HepG2 (cell line): ENCODE results near the gene ZNF575. TPM values are rescaled to one million over a fixed set of nuclear protein-coding genes. Genes with fewer than 3 reads are reported as not detected.

Experiments
- AGO2 ChIP-seq: fragments of 200-400 bp; formaldehyde crosslinking; optimal IDR thresholded peaks from 2 replicates; pipeline ENCODE3; 2017; ENCODE audit warnings: mild to moderate bottlenecking, low read depth, low read length, moderate library complexity
- CREB1 ChIP-seq, 2 experiments: fragments of 450-650 bp in 1 of 2; IDR thresholded peaks; 2 replicates each; pipeline ENCODE4 v1.6.1; 2016 to 2017; ENCODE audit warnings: control low read depth in 1 of 2, mild to moderate bottlenecking in 1 of 2, missing compliant biosample characterization in 1 of 2, missing genetic modification characterization in 1 of 2
- DR1 ChIP-seq: sonication (generic); formaldehyde crosslinking; IDR thresholded peaks from 2 replicates; pipeline ENCODE4 v1.8.0; 2021; ENCODE audit warnings: mild to moderate bottlenecking, missing genetic modification reagents, inconsistent platforms
- EP300 ChIP-seq, 3 experiments: sonication (generic) in 1 of 3; formaldehyde crosslinking in 1 of 3; IDR thresholded peaks; 2 replicates each; pipeline versions ENCODE4 v1.5.1 to v1.6.1; 2011 to 2020; ENCODE audit warnings: low read depth in 2 of 3, low read length in 2 of 3, borderline replicate concordance in 1 of 3, improper control_type of control experiment in 1 of 3, mild to moderate bottlenecking in 1 of 3, missing genetic modification reagents in 1 of 3, moderate library complexity in 1 of 3
- HDAC1 ChIP-seq: sonication (generic); formaldehyde crosslinking; IDR thresholded peaks from 2 replicates; pipeline ENCODE4 v1.5.1; 2020; ENCODE audit warnings: mild to moderate bottlenecking, missing genetic modification reagents
- HES4 ChIP-seq: sonication (generic); formaldehyde crosslinking; IDR thresholded peaks from 2 replicates; pipeline ENCODE4 v1.9.0; 2021; ENCODE audit warnings: mild to moderate bottlenecking, missing genetic modification reagents, borderline replicate concordance
- HOXA3 ChIP-seq: sonication (generic); formaldehyde crosslinking; IDR thresholded peaks from 2 replicates; pipeline ENCODE4 v1.5.0; 2020; ENCODE audit warnings: missing genetic modification reagents
- HOXA5 ChIP-seq: sonication (generic); formaldehyde crosslinking; IDR thresholded peaks from 2 replicates; pipeline ENCODE4 v1.4.0; 2020; ENCODE audit warnings: missing genetic modification reagents
- KAT8 ChIP-seq: IDR thresholded peaks from 2 replicates; pipeline ENCODE4 v1.6.1; 2016; ENCODE audit warnings: missing genetic modification reagents, missing compliant biosample characterization
- MAZ ChIP-seq, 2 experiments: sonication (generic) in 1 of 2; formaldehyde crosslinking in 1 of 2; IDR thresholded peaks; 2 replicates each; pipeline versions ENCODE4 v1.5.0 to v1.6.1; 2012 to 2020; ENCODE audit warnings: low read depth in 2 of 2, mild to moderate bottlenecking in 2 of 2, borderline replicate concordance in 1 of 2, improper control_type of control experiment in 1 of 2, low read length in 1 of 2, missing genetic modification reagents in 1 of 2, moderate library complexity in 1 of 2
- NFYC ChIP-seq: IDR thresholded peaks from 2 replicates; pipeline ENCODE4 v1.6.1; 2016; ENCODE audit warnings: missing genetic modification reagents, missing compliant biosample characterization
- PHF20 ChIP-seq: sonication (generic); formaldehyde crosslinking; IDR thresholded peaks from 2 replicates; pipeline ENCODE4 v1.5.0; 2020; ENCODE audit warnings: mild to moderate bottlenecking, missing genetic modification reagents
- POLR2A ChIP-seq, 2 experiments: IDR thresholded peaks; 2 replicates each; pipeline ENCODE4 v1.6.1; 2011; ENCODE audit warnings: low read depth in 2 of 2, low read length in 2 of 2, mild to moderate bottlenecking in 1 of 2, moderate library complexity in 1 of 2; ENCODE audit not compliant: insufficient read depth in 1 of 2
- POLR2G ChIP-seq: fragments of 200-400 bp; formaldehyde crosslinking; IDR thresholded peaks from 2 replicates; pipeline ENCODE4 v1.6.1; 2018; ENCODE audit warnings: mild to moderate bottlenecking, low read depth, low read length, moderate library complexity
- RFX1 ChIP-seq: fragments of 450-650 bp; IDR thresholded peaks from 2 replicates; pipeline ENCODE4 v1.6.1; 2017
- RFXANK ChIP-seq: IDR thresholded peaks from 2 replicates; pipeline ENCODE4 v1.6.1; 2016
- SAP130 ChIP-seq: IDR thresholded peaks from 2 replicates; pipeline ENCODE4 v1.6.1; 2016; ENCODE audit warnings: low read depth
- YEATS4 ChIP-seq: sonication (generic); formaldehyde crosslinking; IDR thresholded peaks from 2 replicates; pipeline ENCODE4 v1.4.0; 2020; ENCODE audit warnings: missing genetic modification reagents, borderline replicate concordance
- ZFY ChIP-seq: sonication (generic); formaldehyde crosslinking; IDR thresholded peaks from 2 replicates; pipeline ENCODE4 v1.4.0; 2020; ENCODE audit warnings: missing genetic modification reagents
- ZNF484 ChIP-seq: sonication (generic); formaldehyde crosslinking; IDR thresholded peaks from 2 replicates; pipeline ENCODE4 v1.5.1; 2020; ENCODE audit warnings: mild to moderate bottlenecking, low read depth, missing genetic modification reagents, borderline replicate concordance
- ZNF530 ChIP-seq: sonication (generic); formaldehyde crosslinking; IDR thresholded peaks from 2 replicates; pipeline ENCODE4 v1.5.0; 2020; ENCODE audit warnings: low read depth, mild to moderate bottlenecking, missing genetic modification reagents
- ZNF563 ChIP-seq: sonication (generic); formaldehyde crosslinking; IDR thresholded peaks from 2 replicates; pipeline ENCODE4 v1.8.0; 2022; ENCODE audit warnings: mild to moderate bottlenecking, moderate library complexity, missing genetic modification reagents
- ZNF777 ChIP-seq: sonication (generic); formaldehyde crosslinking; IDR thresholded peaks from 2 replicates; pipeline ENCODE4 v1.4.0; 2020; ENCODE audit warnings: missing genetic modification reagents
- polyA plus RNA-seq, 8 experiments: library from polyadenylated mRNA; depleted of rRNA in 3 of 8; stranded (reverse) in 7 of 8; unstranded in 1 of 8; fragments of >200 nt; fragmentation: Illumina TruSeq in 4 of 8; extraction: Trizol in 4 of 8; gene quantifications; 2 replicates each; pipeline versions ENCODE4 v1.2.1 to v1.2.3, GENCODE V29; 2011 to 2016; ENCODE audit warnings: low read depth in 4 of 8, missing spikeins in 1 of 8, mixed read lengths in 1 of 8; ENCODE audit not compliant: insufficient read depth in 1 of 8
- total RNA-seq, 5 experiments: library from RNA; depleted of rRNA; stranded (reverse); fragments of >200 nt; fragmentation: Illumina TruSeq; extraction: Trizol; gene quantifications; 2 replicates each; pipeline ENCODE4 v1.2.3, GENCODE V29; 2016; ENCODE audit warnings: low read depth in 1 of 5
- TF ChIP-seq, protein P1 (sequence below): IDR thresholded peaks from 2 replicates; pipeline ENCODE4 v1.6.1; 2016; ENCODE audit warnings: missing compliant biosample characterization, missing genetic modification reagents, borderline replicate concordance
- TF ChIP-seq, protein P2 (sequence below): sonication (generic); formaldehyde crosslinking; IDR thresholded peaks from 2 replicates; pipeline ENCODE4 v1.8.0; 2022; ENCODE audit warnings: mild to moderate bottlenecking, missing genetic modification reagents
- TF ChIP-seq, protein P3 (sequence below): sonication (generic); formaldehyde crosslinking; IDR thresholded peaks from 2 replicates; pipeline ENCODE4 v1.5.1; 2020; ENCODE audit warnings: missing genetic modification reagents, mild to moderate bottlenecking, borderline replicate concordance

ZNF575 gene
- total and polyA plus RNA-seq, 2 of the 13 experiments (the other 11 are each of a cell fraction or from before 2014, with no cell fraction given) = 0.17 to 0.27 TPM

GRCh38 chr19:43575156-43575950 is 42.4 kb downstream of the ZNF575 start, which contains the start of the genes PINLYP and XRCC1 (continued):
- peak; percentile 70; the same call in 1 of the 2 replicates for TF ChIP-seq YEATS4
- peak; percentile 70 for TF ChIP-seq HDAC1 (CRISPR knock-in tag)
- TF ChIP-seq SAP130 (CRISPR knock-in tag) = peak; percentile 91
- TF ChIP-seq NFYC = peak; percentile 69
- peak; percentile 60 to 67 for TF ChIP-seq POLR2A (IDR thresholded peaks at IDR 0.05; ENCODE audit: insufficient read depth in 1 of 2, low read depth in 2 of 2, low read length in 2 of 2)
- no peak for TF ChIP-seq HES4
- peak; percentile 70 for TF ChIP-seq POLR2G
- TF ChIP-seq CREB1 (IDR thresholded peaks at IDR 0.05) = peak; percentile 92
- peak; percentile 90 for TF ChIP-seq CREB1 (CRISPR knock-in tag; IDR thresholded peaks at IDR 0.05)
- peak; percentile 50; the same call in 1 of the 2 replicates for TF ChIP-seq ZFY (CRISPR knock-in tag)
- peak; percentile 91 for TF ChIP-seq RFX1
- TF ChIP-seq AGO2 = no peak
- TF ChIP-seq, protein P1, sequence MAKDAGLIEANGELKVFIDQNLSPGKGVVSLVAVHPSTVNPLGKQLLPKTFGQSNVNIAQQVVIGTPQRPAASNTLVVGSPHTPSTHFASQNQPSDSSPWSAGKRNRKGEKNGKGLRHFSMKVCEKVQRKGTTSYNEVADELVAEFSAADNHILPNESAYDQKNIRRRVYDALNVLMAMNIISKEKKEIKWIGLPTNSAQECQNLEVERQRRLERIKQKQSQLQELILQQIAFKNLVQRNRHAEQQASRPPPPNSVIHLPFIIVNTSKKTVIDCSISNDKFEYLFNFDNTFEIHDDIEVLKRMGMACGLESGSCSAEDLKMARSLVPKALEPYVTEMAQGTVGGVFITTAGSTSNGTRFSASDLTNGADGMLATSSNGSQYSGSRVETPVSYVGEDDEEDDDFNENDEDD (CRISPR knock-in tag) = peak; percentile 88
- TF ChIP-seq, protein P2, sequence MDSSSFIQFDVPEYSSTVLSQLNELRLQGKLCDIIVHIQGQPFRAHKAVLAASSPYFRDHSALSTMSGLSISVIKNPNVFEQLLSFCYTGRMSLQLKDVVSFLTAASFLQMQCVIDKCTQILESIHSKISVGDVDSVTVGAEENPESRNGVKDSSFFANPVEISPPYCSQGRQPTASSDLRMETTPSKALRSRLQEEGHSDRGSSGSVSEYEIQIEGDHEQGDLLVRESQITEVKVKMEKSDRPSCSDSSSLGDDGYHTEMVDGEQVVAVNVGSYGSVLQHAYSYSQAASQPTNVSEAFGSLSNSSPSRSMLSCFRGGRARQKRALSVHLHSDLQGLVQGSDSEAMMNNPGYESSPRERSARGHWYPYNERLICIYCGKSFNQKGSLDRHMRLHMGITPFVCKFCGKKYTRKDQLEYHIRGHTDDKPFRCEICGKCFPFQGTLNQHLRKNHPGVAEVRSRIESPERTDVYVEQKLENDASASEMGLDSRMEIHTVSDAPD (CRISPR knock-in tag) = no peak
- peak; percentile 81 for TF ChIP-seq HOXA3
- peak; percentile 87 for TF ChIP-seq KAT8 (CRISPR knock-in tag)
- TF ChIP-seq, protein P3, sequence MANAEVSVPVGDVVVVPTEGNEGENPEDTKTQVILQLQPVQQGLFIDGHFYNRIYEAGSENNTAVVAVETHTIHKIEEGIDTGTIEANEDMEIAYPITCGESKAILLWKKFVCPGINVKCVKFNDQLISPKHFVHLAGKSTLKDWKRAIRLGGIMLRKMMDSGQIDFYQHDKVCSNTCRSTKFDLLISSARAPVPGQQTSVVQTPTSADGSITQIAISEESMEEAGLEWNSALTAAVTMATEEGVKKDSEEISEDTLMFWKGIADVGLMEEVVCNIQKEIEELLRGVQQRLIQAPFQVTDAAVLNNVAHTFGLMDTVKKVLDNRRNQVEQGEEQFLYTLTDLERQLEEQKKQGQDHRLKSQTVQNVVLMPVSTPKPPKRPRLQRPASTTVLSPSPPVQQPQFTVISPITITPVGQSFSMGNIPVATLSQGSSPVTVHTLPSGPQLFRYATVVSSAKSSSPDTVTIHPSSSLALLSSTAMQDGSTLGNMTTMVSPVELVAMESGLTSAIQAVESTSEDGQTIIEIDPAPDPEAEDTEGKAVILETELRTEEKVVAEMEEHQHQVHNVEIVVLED (CRISPR knock-in tag) = peak; percentile 73; the same call in 1 of the 2 replicates
- TF ChIP-seq RFXANK = peak; percentile 97
- TF ChIP-seq ZNF484 = no peak
- TF ChIP-seq ZNF777 = peak; percentile 32; the same call in 1 of the 2 replicates
- TF ChIP-seq ZNF563 (CRISPR knock-in tag) = no peak
- TF ChIP-seq EP300 (IDR thresholded peaks at IDR 0.05; ENCODE audit: low read depth in 2 of 2, low read length in 2 of 2) = 0 out of 4 replicates have a peak, but pooled peaks of 1 of the 2 experiments have one; percentile 17
- TF ChIP-seq EP300 (CRISPR knock-in tag; IDR thresholded peaks at IDR 0.05; ENCODE audit: borderline replicate concordance) = no peak
- TF ChIP-seq MAZ (IDR thresholded peaks at IDR 0.05; ENCODE audit: borderline replicate concordance, low read depth, low read length) = peak; percentile 75; the same call in 1 of the 2 replicates
- no peak for TF ChIP-seq MAZ (CRISPR knock-in tag; IDR thresholded peaks at IDR 0.05; ENCODE audit: low read depth)
- peak; percentile 20; the same call in 1 of the 2 replicates for TF ChIP-seq DR1 (CRISPR knock-in tag)
- peak; percentile 54; the same call in 1 of the 2 replicates for TF ChIP-seq HOXA5 (CRISPR knock-in tag)
- peak; percentile 79 for TF ChIP-seq PHF20 (CRISPR knock-in tag)
- no peak for TF ChIP-seq ZNF530
